Measurements from ENCODE around the gene ERBB4. TPM values are rescaled to one million over a fixed set of nuclear protein-coding genes. Genes with fewer than 3 reads are reported as not detected.

Gene ERBB4
- polyA plus RNA-seq, 1 experiment = not detected

GRCh38 chr2:212001325-212001724 lies 537.3 kb downstream of the ERBB4 start:
- Histone ChIP-seq H3K4me3 (ENCODE audit: low read depth, low read length) (no peak overlapping the region), H3K27ac (ENCODE audit: low read depth, low read length) (no peak overlapping the region), H3K9me3 (ENCODE audit: control insufficient read depth, insufficient read depth, low read length) (no peaks in the 10 kb centered on the region), H3K27me3 (ENCODE audit: control insufficient read depth, insufficient read depth, low read length) (no peaks in the 10 kb centered on the region)
- ChIA-PET CTCF (no interaction called here), POLR2A (no interaction called here)
- DNase-seq (ENCODE audit: low read depth, low spot score) = no peak
- TF ChIP-seq CTCF (IDR thresholded peaks at IDR 0.05; ENCODE audit: low read depth, low read length) = no peak

GRCh38 chr2:211996857-211997256 lies 541.7 kb downstream of the ERBB4 start:
- ChIA-PET POLR2A (no interaction called here), CTCF (interaction anchor here (1.5 kb wide), 1 partner anchor 9 kb away, joined by 9 read pairs; no protein-coding TSS in a partner anchor)
- TF ChIP-seq CTCF (IDR thresholded peaks at IDR 0.05; ENCODE audit: low read depth, low read length) = no peak

GRCh38 chr2:211994806-211995205 lies 543.8 kb downstream of the ERBB4 start:
- ChIA-PET CTCF (no interaction called here), POLR2A (no interaction called here)
- no peak for DNase-seq (ENCODE audit: low read depth, low spot score)
- no peak for TF ChIP-seq CTCF (IDR thresholded peaks at IDR 0.05; ENCODE audit: low read depth, low read length)
- H3K9me3 ChIP-seq (ENCODE audit: control insufficient read depth, insufficient read depth, low read length) = no peaks in the 10 kb centered on the region; the same call in 1 of the 2 replicates
- no peak overlapping the region for H3K4me3 ChIP-seq (ENCODE audit: low read depth, low read length)
- H3K27ac ChIP-seq (ENCODE audit: low read depth, low read length) = no peak overlapping the region
- no peaks in the 10 kb centered on the region for H3K27me3 ChIP-seq (ENCODE audit: control insufficient read depth, insufficient read depth, low read length)

More at GRCh38 chr2:211996857-211997256, 541.7 kb downstream of the ERBB4 start:
- no peak for DNase-seq (ENCODE audit: low read depth, low spot score)
- Histone ChIP-seq H3K27me3 (ENCODE audit: control insufficient read depth, insufficient read depth, low read length) (no peaks in the 10 kb centered on the region), H3K27ac (ENCODE audit: low read depth, low read length) (no peak overlapping the region), H3K9me3 (ENCODE audit: control insufficient read depth, insufficient read depth, low read length) (no peaks in the 10 kb centered on the region; the same call in 1 of the 2 replicates), H3K4me3 (ENCODE audit: low read depth, low read length) (no peak overlapping the region)

GRCh38 chr2:211990335-211990734 lies 548.3 kb downstream of the ERBB4 start:
- CTCF ChIA-PET = interaction anchor here (1.4 kb wide), 1 partner anchor 15 kb away, joined by 4 read pairs; no protein-coding TSS in a partner anchor
- POLR2A ChIA-PET = no interaction called here
- TF ChIP-seq CTCF (IDR thresholded peaks at IDR 0.05; ENCODE audit: low read depth, low read length) = no peak

GRCh38 chr2:211986313-211986712 lies 552.3 kb downstream of the ERBB4 start:
- 0 out of 2 replicates have a peak, but pooled peaks cover 2% of the 10 kb centered on the region for H3K9me3 ChIP-seq (ENCODE audit: control insufficient read depth, insufficient read depth, low read length)
- H3K27me3 ChIP-seq (ENCODE audit: control insufficient read depth, insufficient read depth, low read length) = no peaks in the 10 kb centered on the region
- DNase-seq (ENCODE audit: low read depth, low spot score) = no peak
- POLR2A ChIA-PET = no interaction called here
- no peak overlapping the region for H3K4me3 ChIP-seq (ENCODE audit: low read depth, low read length)
- CTCF ChIA-PET = no interaction called here
- no peak overlapping the region for H3K27ac ChIP-seq (ENCODE audit: low read depth, low read length)
- TF ChIP-seq CTCF (IDR thresholded peaks at IDR 0.05; ENCODE audit: low read depth, low read length) = no peak

More at GRCh38 chr2:211990335-211990734, 548.3 kb downstream of the ERBB4 start:
- H3K27me3 ChIP-seq (ENCODE audit: control insufficient read depth, insufficient read depth, low read length) = no peaks in the 10 kb centered on the region
- no peak overlapping the region for H3K4me3 ChIP-seq (ENCODE audit: low read depth, low read length)
- H3K27ac ChIP-seq (ENCODE audit: low read depth, low read length) = no peak overlapping the region
- DNase-seq (ENCODE audit: low read depth, low spot score) = no peak
- no peaks in the 10 kb centered on the region; the same call in 1 of the 2 replicates for H3K9me3 ChIP-seq (ENCODE audit: control insufficient read depth, insufficient read depth, low read length)
